Activated CD8-positive, alpha-beta memory T cell treated with anti-CD3 and anti-CD28 coated beads for 24 hours (primary cell): Measurements from ENCODE around the gene EFTUD2.

Experiments
- DNase-seq: peaks from one replicate; pipeline ENCODE4 v3.0.0-alpha.2; 2020

The EFTUD2 gene

GRCh38 chr17:44925731-44926697, 26.8 kb upstream of the EFTUD2 start:
- DNase-seq, result no peak

- no peak for DNase-seq
Observed at GRCh38 chr17:44924107-44924544, 24.9 kb upstream of the EFTUD2 start.

- no peak for DNase-seq
Observed at GRCh38 chr17:44922746-44923470, 23.7 kb upstream of the EFTUD2 start.

- DNase-seq, result no peak
Observed at GRCh38 chr17:44922136-44922535, 22.9 kb upstream of the EFTUD2 start.

GRCh38 chr17:44921122-44921882, 22.1 kb upstream of the EFTUD2 start:
- DNase-seq, result no peak

- no peak for DNase-seq
Observed at GRCh38 chr17:44920565-44920940, 21.3 kb upstream of the EFTUD2 start.

GRCh38 chr17:44919885-44920564, 20.8 kb upstream of the EFTUD2 start:
- DNase-seq, result peak; percentile 74

GRCh38 chr17:44919411-44919810, 20.2 kb upstream of the EFTUD2 start:
- DNase-seq, result no peak

GRCh38 chr17:44918006-44918405, 18.8 kb upstream of the EFTUD2 start:
- DNase-seq, result no peak

- no peak for DNase-seq
Observed at GRCh38 chr17:44917456-44917855, 18.2 kb upstream of the EFTUD2 start.

GRCh38 chr17:44916781-44917241, 17.6 kb upstream of the EFTUD2 start:
- DNase-seq, result no peak

GRCh38 chr17:44915862-44916780, 16.9 kb upstream of the EFTUD2 start:
- DNase-seq, result no peak

GRCh38 chr17:44915321-44915726, 16.1 kb upstream of the EFTUD2 start, which contains the start of gene GFAP:
Gene GFAP, minus strand, starts transcription at chr17:44915500. Its CDS starts 14 bp downstream, at chr17:44915486.
- DNase-seq, result no peak

- no peak for DNase-seq
Observed at GRCh38 chr17:44914698-44915271, 15.5 kb upstream of the EFTUD2 start.

- DNase-seq, result no peak
Observed at GRCh38 chr17:44914148-44914547, 14.9 kb upstream of the EFTUD2 start.

GRCh38 chr17:44913676-44914075, 14.4 kb upstream of the EFTUD2 start:
- DNase-seq, result no peak

- no peak for DNase-seq
Observed at GRCh38 chr17:44912763-44913544, 13.7 kb upstream of the EFTUD2 start.

- DNase-seq, result peak; percentile 77
Observed at GRCh38 chr17:44911133-44912001, 12.1 kb upstream of the EFTUD2 start.
